Astrocyte of the cerebellum (primary cell): Measurements from ENCODE around the gene SDK2.

Source experiments
- DNase-seq: peaks from one replicate; pipeline ENCODE4 v3.0.0-alpha.2; 2011; ENCODE audit warnings: low read depth
- H3K4me3 ChIP-seq: 2 replicates; pipeline ENCODE4 v1.5.1; 2011; ENCODE audit warnings: mild to moderate bottlenecking, low read depth, low read length, moderate library complexity
- in situ Hi-C: cut with HindIII; loops from 2 replicates; pipeline ENCODE4 v1.10.0; 2017; ENCODE audit warnings: low sequenced_read_pairs
- TF ChIP-seq, protein P1 (sequence below): IDR thresholded peaks from 2 replicates; pipeline ENCODE4 v1.5.1; 2012; ENCODE audit warnings: low read length, low read depth, moderate library complexity, mild to moderate bottlenecking; ENCODE audit errors: missing control alignments

SDK2 gene, protein sequence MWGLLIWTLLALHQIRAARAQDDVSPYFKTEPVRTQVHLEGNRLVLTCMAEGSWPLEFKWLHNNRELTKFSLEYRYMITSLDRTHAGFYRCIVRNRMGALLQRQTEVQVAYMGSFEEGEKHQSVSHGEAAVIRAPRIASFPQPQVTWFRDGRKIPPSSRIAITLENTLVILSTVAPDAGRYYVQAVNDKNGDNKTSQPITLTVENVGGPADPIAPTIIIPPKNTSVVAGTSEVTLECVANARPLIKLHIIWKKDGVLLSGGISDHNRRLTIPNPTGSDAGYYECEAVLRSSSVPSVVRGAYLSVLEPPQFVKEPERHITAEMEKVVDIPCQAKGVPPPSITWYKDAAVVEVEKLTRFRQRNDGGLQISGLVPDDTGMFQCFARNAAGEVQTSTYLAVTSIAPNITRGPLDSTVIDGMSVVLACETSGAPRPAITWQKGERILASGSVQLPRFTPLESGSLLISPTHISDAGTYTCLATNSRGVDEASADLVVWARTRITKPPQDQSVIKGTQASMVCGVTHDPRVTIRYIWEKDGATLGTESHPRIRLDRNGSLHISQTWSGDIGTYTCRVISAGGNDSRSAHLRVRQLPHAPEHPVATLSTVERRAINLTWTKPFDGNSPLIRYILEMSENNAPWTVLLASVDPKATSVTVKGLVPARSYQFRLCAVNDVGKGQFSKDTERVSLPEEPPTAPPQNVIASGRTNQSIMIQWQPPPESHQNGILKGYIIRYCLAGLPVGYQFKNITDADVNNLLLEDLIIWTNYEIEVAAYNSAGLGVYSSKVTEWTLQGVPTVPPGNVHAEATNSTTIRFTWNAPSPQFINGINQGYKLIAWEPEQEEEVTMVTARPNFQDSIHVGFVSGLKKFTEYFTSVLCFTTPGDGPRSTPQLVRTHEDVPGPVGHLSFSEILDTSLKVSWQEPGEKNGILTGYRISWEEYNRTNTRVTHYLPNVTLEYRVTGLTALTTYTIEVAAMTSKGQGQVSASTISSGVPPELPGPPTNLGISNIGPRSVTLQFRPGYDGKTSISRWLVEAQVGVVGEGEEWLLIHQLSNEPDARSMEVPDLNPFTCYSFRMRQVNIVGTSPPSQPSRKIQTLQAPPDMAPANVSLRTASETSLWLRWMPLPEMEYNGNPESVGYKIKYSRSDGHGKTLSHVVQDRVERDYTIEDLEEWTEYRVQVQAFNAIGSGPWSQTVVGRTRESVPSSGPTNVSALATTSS (N-terminal part only)

DNA sequence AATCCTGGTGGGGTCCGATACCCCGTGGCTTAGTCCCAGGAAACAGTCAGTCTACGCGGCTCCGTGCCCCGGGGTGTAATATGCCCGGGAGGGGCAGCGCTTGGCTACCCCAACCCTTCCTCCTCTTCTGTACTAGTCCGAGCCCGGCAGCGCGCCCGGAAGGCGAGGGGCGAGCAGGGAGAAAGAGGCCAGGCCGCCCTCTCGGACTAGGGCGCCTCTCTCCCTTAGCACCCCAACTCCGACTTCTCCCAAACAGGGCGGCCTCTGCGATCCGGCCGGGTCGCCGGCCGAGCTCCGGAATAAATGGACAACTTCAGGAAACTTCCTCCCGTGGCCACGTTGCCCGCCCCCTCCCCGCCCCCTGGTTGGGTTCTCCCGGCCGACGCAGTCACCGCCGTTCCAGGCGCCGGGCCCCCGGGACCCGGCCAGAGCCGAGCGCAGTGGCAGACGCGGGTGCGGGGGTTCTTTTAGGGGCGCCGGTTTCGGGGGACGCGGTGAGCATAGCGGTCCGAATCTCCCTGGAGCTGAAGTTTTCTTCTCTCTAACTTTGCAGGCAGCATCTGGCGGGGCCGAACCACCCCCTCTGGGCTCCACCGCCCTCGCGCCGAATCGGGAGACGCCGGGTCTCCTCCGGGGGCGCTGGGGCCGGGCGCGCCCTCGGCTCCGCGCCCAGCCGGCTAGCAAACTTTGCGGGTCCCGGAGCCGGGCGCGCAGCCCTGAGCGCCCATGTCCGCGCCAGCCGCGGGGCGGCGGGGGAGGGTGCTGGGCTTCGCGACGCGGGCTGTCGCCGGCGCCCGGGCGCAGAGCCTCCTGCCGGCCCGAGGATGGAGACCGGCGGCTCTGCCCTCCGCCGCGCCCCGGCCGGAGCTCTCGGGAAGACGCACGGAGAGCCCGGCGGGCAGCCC lies at the start of gene SDK2:
SDK2 (minus strand) TSS at position 301 of the 905 bp plus-strand sequence. CDS start 357 bp downstream, outside the sequence.
- in situ Hi-C loops, result no loop called here
- H3K4me3 ChIP-seq, result peak within 1 kb of the TSS; percentile 43
- no peak for DNase-seq
- TF ChIP-seq, protein P1, sequence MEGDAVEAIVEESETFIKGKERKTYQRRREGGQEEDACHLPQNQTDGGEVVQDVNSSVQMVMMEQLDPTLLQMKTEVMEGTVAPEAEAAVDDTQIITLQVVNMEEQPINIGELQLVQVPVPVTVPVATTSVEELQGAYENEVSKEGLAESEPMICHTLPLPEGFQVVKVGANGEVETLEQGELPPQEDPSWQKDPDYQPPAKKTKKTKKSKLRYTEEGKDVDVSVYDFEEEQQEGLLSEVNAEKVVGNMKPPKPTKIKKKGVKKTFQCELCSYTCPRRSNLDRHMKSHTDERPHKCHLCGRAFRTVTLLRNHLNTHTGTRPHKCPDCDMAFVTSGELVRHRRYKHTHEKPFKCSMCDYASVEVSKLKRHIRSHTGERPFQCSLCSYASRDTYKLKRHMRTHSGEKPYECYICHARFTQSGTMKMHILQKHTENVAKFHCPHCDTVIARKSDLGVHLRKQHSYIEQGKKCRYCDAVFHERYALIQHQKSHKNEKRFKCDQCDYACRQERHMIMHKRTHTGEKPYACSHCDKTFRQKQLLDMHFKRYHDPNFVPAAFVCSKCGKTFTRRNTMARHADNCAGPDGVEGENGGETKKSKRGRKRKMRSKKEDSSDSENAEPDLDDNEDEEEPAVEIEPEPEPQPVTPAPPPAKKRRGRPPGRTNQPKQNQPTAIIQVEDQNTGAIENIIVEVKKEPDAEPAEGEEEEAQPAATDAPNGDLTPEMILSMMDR, result no peak

DNA sequence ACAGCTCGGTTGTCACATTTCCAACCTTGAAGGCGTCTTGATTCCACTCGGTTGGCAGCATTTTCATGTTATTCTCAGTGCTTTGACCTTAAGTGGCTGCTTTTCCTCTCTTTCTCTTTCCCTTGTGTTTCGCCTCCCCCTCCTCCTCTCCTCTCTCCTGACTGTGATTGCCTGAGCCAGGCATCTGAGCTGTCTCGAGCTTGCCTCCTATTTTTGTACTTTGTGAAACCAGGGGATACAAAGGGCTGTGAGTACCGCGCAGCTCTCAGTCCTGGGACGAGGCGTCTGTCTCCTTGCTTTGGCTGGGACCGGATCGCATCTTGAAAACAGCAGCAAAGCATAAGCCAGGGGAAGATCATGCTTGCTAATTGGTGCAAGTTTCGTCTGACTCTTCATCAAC lies 48.8 kb upstream of the SDK2 start:
- in situ Hi-C loops, result no loop called here
- TF ChIP-seq, protein P1, result no peak
- H3K4me3 ChIP-seq, result no peak overlapping the region
- DNase-seq, result no peak

DNA sequence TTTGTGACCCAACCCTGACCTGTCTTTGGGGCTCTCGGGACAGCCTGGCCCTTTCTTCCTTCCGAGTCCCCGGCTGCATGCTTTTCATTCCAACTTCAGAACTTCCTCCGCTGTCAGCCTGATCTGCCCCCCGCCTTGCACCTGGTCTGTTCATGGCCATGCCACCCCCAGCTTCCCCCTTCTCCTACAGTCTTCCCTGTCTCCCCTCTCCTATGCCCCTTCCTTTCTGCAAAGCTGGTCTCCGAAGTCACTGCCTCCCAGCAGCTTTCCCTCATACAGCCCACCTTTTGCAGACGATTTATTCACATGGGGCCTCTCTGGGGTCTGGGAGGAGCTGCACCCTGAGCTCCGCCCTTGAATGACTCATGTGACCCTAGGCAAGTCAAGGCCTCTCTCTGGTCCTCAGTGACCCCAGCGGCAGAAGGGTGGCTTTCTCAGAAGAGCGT lies 47.1 kb upstream of the SDK2 start:
- H3K4me3 ChIP-seq, result no peak overlapping the region
- DNase-seq, result no peak
- in situ Hi-C loops, result no loop called here
- TF ChIP-seq, protein P1, result no peak

DNA sequence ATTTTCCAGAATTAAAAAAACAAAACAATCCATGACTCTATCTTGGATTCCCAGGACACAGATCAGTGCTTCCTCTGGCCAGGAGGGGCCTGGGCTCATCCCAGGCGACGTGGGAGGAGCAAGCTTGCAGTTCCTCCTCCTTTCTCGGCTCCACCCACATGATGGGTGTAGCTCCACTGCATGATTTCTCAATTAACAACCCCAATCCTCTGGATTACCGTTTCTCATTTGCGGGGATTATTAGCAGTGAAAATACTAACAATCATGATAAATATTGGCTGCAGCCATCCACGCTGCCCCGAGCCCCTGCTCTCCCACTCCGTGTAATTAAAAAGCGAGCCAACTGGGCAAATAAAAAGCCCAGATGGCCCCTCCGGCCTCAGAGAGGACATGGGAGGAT lies 46.4 kb upstream of the SDK2 start:
- in situ Hi-C loops, result no loop called here
- TF ChIP-seq, protein P1, result no peak
- H3K4me3 ChIP-seq, result no peak overlapping the region
- DNase-seq, result no peak

DNA sequence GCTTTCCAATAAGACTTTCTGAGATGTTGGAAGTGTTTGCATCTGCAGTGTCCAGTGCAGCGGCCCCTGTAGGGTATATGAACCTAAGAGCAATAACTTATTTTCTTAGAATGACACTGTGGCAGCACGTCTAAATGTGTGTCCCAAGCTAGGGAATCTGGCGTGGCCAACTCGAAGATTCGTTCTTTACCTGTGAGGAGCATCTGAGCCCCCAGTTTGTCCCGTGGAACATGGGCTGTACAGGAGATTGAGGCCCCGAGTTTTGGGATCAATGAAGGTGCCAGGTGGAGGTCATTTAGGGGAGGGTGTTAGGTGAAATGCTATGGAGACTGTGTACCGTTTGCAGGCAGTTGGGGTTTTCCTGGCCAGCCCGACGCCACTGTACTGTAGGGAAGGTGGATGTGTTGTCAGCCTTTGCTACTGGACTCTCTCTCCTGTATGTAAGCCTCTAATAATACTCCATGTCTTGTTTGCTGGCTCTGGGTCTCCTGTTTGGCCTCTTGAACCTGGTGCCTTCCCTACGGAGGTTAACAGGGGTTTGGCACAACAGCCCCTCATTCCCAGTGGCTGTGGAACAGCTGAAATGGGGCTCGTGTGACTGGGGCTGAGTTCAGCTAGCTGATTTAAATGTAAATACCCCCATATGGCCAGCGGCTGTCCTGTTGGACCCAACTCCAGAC lies 45.5 kb upstream of the SDK2 start:
- in situ Hi-C loops, result no loop called here
- TF ChIP-seq, protein P1, result no peak
- H3K4me3 ChIP-seq, result no peak overlapping the region

More for the DNA sequence above, 45.5 kb upstream of the SDK2 start:
- no peak for DNase-seq
